Cardiac fibroblast (primary cell): ENCODE results near the gene ENOX1.

Experiments
- DNase-seq, 2 donors: peaks; one replicate each; pipeline versions ENCODE4 v3.0.0 to v3.0.0-alpha.2; 2010; ENCODE audit warnings: low read depth in 2 of 2
- H3K4me3 ChIP-seq, 2 donors: replicated peaks in 1 of 2; 1 replicate in 1 of 2; 2 replicates in 1 of 2; pipeline ENCODE4 v1.5.1; 2011; ENCODE audit warnings: low read depth in 2 of 2, low read length in 2 of 2, mild to moderate bottlenecking in 2 of 2, moderate library complexity in 1 of 2
- CTCF ChIP-seq: IDR thresholded peaks from one replicate; pipeline ENCODE4 v1.5.1; 2011; ENCODE audit warnings: low read depth, mild to moderate bottlenecking, low read length, inconsistent platforms

Gene ENOX1

DNA sequence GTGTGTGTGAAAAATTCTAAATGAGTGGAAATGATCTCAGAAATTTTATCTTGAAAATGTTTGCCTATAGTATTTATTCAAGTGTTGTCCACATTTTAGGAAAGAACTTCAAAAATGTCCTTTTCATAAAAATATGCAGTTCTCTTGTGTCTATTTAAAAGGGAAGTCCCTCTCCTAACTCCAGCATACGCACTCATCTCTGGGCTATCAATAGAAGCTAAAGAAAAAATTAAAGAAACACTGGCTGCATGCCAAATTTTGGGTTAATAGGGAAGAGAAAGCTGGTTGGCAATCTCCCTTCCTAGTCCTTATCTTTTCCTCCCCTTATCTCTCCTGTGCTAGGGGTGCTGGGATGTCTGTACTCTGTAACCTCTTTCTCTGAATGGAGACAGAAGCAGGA is 313.3 kb downstream of the ENOX1 start:
- peak; percentile 14 to 23 for DNase-seq
- no peak for TF ChIP-seq CTCF
- no peak overlapping the region for H3K4me3 ChIP-seq

- H3K4me3 ChIP-seq = no peak overlapping the region
- no peak for TF ChIP-seq CTCF
- peak; percentile 3 to 55 for DNase-seq
Measured at GRCh38 chr13:43472980-43473379, 313.8 kb downstream of the ENOX1 start.

DNA sequence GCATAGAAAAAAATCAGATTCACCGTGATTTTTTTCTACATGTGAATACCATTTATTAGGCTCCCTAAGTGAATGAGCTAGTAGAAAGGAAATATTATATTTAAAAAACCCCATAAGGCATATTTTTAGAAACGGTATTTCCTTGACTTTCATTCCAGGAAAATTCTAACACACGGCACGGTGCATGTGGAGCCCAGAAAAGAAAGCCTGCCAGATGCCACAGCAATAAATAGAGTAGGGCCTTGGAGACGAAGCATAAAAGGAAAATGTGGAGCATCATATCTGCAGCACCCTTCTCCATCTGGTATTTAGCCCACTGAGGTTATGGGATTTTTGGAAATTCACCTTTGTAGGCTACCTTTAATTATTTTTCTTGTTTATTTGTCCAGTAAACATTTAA is 314.4 kb downstream of the ENOX1 start:
- DNase-seq = no peak
- no peak overlapping the region for H3K4me3 ChIP-seq
- TF ChIP-seq CTCF = no peak

GRCh38 chr13:43470610-43471009 is 316.2 kb downstream of the ENOX1 start:
- no peak for DNase-seq
- TF ChIP-seq CTCF = no peak
- H3K4me3 ChIP-seq = no peak overlapping the region

DNA sequence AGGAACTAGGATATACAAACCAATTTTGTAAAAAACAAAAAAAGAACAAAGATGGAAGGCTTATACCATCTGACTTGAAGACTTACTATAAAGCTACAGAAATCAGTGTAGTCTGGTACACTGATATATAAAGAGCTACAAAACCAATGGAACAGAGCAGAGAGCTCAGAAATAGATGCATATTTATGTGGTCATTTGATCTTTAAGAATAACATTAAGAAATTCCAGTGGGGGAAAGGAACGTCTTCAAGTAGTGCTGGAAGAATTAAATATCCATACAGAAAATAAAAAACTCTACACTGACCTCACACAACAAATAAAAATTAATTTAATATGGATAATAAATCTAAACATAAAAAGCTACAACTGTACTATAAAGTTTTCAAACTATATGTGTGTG is 317.0 kb downstream of the ENOX1 start:
- TF ChIP-seq CTCF = no peak
- no peak for DNase-seq
- no peak overlapping the region for H3K4me3 ChIP-seq

GRCh38 chr13:43464578-43465264 is 322.1 kb downstream of the ENOX1 start:
- no peak for DNase-seq
- no peak overlapping the region for H3K4me3 ChIP-seq
- TF ChIP-seq CTCF = no peak
